GM21576 (cell line): Measurements from ENCODE around the gene REN.

Experiments used
- ATAC-seq: cut with Tn5 transposase; IDR thresholded peaks from one replicate; pipeline ENCODE4 v1.9.1; 2021; ENCODE audit warnings: mild to moderate bottlenecking, moderate library complexity; ENCODE audit not compliant: unreplicated experiment

The REN gene

DNA sequence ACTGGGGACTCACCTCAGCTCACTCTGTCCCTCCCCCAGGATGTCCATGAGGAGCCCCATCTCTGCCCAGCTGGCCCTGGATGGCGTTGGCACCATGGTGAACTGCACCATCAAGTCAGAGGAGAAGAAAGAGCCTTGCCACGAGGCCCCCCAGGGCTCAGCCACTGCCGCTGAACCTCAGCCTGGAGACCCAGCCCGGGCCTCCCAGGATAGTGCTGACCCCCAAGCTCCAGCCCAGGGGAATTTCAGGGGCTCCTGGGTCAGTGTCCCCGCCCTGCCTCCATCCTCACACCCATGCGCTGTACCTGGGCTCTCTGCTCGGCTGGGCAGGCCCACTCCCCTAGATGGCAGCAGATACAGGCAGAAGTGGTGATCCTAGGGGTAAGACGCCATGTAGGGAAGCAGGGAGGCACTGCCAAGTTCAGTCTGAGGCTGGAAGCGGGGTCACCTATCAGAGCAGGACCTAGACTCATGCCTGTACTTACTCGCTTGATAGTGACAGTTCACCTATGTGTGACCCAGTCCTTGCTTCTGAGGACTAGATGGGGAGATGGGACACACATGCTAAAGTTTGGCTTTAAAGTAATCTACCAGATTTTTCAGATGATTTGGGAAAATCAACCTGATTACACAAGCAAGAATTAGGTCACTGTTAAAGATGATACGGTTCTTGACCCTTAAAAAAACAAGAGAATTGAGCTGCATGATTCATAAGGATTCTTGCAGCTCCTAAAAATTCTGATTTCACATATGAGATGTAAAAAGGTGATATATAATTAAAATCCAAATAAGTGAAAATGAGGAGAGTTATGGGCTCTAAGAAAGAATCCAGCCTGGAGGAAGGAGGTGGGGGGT, 53.0 kb downstream of the REN start:
- no peak for ATAC-seq

DNA sequence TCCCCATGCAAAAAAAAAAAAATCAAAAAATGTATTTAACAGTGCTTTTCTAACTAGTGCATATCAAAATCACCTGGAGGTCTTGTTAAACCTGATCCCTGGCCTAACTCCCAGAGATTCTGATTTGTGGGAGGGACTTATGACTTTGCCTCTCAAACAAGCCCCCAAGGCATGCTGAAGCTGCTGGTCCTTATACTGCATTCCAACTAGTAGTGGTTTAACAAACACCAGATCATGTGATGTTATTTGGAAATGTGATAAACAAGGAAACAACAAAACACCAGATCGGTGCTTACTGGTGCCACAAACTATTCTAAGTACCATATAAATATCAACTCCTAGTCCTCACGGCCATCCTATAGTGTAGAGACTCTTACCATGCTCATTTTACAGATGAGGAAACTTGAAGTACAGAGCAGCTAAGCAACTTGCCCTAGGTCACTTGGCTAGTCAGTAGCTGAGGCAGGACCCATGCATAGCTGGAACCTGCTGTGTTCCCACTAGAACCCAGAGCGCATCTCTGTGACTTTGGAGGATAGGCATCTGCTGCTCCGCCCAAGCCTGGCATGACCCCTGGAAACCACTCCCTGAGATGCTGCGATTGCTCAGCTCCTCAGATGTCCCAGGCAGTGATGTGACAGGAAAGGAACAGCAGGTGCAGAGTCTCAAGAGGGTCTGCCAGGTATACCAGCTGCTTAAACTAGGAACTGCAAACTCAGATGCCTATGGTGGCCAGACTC, 55.1 kb downstream of the REN start:
- no peak for ATAC-seq

DNA sequence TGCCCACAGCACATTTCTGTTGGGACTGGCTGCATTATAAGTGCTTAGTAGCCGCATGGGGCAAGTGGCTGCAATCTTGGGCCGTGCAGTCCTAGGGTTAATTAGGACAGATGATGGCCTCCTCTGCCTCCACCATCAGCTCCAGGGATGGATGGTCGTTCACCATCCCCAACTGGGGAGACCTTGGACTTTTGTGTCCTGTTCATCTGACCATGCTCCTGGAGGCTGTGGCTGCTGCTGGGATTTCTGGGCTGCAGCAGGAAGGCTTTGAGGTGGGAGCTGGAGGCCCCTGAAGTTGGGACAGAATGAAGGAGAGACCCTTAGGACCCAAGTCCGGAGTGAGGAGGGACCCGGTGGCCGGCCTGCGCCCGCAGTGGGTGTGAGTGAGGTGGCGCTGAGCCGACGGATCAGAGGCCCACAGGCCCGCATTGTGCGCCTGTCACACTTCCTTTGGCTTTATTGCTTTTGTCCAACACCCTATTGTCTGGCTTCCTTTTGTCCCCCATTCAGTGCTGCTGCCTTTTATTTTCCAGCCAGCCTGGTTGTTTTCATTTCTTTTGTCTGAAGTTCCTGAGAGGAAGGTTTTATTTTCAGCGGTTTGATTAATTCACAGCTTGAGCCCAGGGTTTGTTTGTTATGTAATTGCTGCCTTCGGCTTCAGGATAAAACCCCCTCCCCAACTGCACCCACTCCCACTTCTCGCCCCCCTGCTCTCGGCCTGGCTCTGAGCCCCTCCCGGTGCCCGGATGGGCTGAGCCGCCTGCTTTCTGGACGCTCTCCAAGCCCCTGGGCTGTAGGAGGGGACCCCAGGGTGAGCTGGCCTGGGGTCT, 57.6 kb downstream of the REN start:
- no peak for ATAC-seq

DNA sequence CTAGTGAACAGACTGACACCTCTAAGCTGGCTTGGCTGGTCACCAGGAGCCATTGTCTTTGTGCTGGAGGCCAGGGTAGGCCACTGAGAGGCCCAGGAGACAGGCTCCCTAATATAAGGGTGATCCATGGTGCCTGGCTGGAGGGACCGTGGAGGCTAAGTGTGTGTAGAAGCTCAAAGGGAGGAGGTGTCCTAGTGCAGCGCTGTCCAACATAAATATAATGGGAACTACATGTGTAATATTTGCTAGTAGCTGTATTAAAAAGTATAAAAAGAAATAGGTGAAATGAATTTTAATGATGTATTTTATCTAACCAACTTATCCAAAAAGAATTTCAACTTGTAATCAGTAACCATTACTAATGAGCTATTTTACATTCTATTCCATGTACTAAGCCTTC, 58.2 kb downstream of the REN start:
- ATAC-seq = no peak

DNA sequence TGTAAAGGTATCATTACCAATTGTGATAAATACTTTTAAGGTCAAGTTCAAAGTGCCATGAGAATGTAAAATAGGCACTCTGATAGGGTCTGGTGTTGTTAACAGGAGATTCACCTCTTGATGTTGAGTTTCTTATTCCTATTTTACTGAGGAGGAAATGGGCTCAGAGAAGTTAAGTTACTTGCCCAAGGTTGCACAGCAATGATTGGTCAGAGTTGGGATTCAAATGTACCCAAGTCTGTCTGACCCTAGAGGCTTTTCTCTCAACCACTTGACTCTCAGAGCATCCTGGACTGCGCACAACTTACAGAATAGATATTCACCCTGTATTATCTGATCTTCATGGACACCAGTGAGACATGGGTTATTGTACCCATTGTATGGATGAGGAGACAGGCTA, 59.3 kb downstream of the REN start:
- no peak for ATAC-seq

DNA sequence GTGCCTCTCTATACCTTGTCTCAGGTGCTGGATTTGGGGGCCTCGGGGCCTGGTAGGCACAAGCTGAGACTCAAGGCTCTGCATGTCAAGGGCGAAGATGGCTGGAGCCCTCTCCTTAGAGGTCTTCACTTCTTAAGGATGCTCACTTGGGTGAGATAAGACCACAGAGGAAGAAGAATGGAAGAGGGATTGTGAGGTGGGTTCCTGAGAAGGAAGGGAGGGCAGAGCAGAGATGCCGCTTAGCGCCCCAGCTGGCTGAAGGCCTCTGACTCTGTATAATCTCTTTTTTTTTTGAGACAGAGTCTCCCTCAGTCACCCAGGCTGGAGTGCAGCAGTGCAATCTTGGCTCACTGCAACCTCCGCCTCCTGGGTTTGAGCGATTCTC, 61.0 kb downstream of the REN start:
- no peak for ATAC-seq
